PC-3 (cell line): ENCODE measurements around the gene MARCHF3.

Experiments used
- CTCF ChIP-seq: fragments of 300-600 bp; sonication (generic); conservative IDR thresholded peaks from 2 replicates; pipeline ENCODE4 v1.5.1; 2017; ENCODE audit warnings: antibody characterized with exemption, low read depth, mild to moderate bottlenecking, low read length
- EZH2 ChIP-seq: fragments of 300-600 bp; sonication (generic); IDR thresholded peaks from one replicate; pipeline ENCODE4 v1.6.1; 2017; ENCODE audit warnings: antibody characterized with exemption, mild to moderate bottlenecking, low read length; ENCODE audit not compliant: unreplicated experiment
- EZH2phosphoT487 ChIP-seq: fragments of 300-600 bp; sonication (generic); IDR thresholded peaks from 2 replicates; pipeline ENCODE4 v1.6.1; 2018; ENCODE audit warnings: mild to moderate bottlenecking, antibody characterized with exemption, low read length, borderline replicate concordance

- TF ChIP-seq CTCF (no peak), EZH2phosphoT487 (no peak), EZH2 (no peak)
Observed at GRCh38 chr5:126851501-126852011, 178.8 kb downstream of the MARCHF3 start.
